Activated CD4-positive, alpha-beta T cell treated with anti-CD3 and anti-CD28 coated beads for 1 hour (primary cell): ENCODE results near the gene RPTOR.
"Not testable (repeated sequence)": the region's sequence is repeated elsewhere in the genome, so short reads cannot be mapped to it uniquely, and the experiment has no call there.

Experiments used
- DNase-seq: peaks from one replicate; pipeline ENCODE4 v3.0.0-alpha.2; 2020

RPTOR gene

DNA sequence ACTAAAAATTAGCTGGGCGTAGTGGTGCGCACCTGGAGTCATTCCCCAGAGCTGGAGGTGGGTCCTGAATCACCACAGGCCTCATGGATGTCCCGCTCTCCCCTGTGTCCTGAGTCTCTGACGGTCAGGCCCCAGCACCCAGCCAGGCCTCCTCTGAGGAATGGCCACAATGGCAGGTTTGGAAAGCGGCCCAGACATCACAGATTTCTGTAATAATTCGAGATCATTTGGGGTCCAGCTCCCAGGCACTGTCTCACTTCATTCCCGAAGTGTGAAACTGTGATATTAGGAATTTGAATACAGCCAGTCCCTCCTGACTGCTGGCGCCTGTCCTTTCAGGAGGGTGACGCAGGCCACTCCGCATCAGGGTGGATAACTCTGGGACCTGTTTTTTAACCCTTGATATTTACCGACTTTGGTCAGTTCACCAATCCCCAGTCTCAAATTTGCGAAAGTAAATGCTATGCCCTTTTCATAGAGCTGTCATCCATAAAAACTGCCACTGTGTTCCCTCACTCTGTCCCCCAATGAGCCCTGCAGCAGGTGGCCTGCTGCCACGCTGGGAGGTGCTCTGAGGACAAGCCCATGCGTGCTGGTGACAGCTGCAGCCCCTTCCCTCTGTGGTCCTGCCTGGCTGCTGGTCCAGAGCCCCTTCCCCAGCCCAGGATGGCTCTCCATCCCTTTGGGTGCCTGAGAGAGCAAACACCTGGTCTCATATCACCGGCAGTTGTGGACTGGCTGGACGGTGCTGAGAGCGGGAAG lies 28.3 kb upstream of the RPTOR start:
- DNase-seq, result no peak

DNA sequence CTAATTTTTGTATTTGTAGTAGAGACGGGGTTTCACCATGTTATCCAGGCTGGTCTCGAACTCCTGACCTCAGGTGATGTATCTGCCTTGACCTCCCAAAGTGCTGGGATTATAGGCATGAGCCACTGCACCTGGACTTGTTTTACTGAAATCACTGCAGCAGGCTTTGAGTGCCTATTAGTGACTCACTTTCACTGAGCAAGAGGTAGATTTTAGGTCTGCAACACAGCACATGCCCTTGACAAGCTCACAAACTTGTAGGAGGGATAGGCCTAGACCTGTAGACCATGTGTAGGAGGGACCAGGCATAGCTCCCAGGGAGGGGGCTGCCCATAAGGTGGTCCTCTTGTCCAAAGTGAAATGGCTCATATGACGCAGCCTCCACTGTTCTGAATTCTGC lies 27.0 kb upstream of the RPTOR start:
- DNase-seq, result no peak

DNA sequence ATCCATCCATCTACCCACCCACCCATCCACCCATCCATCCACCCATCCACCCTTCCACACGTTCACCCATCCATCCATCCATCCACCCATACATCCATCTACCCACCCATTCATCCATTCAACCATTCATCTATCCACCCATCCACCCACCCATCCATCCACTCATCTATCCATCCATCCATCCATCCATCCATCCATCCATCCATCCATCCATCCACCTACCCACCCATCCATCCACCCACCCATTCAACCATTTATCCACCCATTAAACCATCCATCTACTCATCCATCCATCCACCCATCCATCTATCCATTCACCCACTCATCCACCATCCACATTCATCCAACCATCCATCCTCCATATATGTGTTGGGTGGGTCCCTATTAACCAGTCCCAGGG lies 26.2 kb upstream of the RPTOR start:
- DNase-seq, result no peak

DNA sequence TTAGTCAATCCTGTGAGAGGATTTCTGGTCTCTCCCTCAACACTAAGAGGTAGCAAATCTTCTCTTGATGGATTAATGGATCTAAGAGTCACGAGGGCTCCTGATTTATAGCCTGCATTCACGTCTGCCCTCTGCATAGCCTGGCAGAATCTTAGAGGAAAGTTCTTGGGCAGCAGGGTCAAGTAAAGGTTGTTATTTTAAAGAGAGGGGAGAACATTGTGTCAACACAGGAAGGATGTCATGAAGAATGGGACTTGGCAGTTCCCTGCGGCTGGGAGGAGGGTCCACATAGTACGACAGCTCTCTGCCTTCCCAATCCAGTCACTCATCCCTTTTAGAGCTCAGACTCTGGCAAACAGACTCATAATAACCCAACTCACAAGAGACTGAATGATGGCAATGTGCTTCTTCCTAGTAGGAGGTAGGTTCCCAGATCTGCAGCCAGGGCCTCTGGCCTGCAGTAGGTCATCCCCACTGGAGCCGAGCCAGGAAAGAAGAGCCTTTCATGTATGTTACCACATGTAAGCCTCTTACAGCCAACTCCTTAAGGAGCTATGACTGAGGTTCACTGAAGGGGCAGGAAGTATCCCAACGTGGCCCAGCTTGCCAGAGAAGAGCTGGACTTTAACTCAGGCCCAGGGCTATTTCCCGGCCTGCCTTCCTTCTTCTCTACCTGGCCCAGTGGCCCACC lies 25.4 kb upstream of the RPTOR start:
- DNase-seq, result no peak

DNA sequence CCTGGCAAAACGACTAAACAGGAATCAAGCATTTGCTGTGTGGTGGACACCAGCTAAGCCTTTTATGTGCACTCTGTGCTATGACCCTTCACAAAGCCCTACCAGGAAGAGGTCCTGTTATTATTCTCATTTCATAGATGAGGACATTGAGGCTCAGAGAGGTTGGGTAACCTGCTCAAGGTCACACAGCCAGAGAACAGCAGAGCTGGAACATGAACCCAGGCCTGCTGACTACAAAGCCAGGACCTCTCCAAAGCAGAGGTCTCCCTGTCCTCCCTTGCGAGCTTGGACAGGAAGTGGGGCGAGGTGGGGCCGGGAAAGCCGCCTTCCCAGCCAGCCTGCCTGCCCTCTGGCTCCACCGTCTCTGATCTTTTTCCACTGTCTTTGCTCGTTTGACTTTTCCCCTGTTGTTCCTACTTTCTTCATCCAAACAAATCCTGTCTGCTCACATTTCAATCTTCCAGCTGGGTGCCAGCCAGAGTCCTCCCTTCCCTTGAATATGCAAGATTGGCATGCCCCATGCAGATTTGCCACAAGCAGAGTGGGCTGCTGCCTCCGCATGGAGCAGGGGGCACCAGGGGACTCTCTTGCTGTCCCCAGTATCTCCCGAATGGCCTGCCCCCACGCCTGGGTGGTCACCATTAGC lies 23.7 kb upstream of the RPTOR start:
- DNase-seq, result no peak

DNA sequence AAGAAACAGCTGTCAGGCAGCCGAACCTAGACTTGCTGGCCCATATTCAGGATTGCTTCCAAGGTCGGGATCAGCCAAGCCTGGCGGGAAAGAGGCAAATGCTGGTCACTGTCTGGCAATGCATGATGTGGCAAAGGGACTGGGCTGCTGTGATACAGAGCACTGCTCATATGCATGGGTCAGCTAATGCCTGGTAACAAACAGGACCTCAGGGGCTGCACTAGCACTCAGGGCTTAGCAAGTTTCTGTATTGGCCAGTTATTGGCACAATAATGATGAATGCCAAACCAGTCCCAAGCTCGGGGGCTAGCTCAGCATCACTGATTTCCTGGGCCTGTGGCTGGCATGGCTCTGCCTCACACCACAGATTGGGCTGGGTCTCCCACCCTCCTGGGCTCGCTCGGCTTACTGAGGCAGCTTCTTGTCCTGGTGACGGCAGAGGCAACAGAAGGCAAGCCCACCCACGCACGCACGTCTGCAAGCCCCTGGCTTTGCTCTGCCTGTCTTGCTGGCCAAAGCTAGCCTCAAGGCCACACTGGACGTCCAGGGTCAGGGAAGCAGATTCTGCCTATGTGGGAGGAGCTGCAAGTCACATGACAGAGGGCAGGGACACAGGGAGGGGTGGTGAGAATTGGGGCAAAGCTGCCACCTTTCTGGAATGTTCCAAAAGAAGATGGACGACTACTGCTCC lies 21.4 kb upstream of the RPTOR start:
- DNase-seq, result no peak

DNA sequence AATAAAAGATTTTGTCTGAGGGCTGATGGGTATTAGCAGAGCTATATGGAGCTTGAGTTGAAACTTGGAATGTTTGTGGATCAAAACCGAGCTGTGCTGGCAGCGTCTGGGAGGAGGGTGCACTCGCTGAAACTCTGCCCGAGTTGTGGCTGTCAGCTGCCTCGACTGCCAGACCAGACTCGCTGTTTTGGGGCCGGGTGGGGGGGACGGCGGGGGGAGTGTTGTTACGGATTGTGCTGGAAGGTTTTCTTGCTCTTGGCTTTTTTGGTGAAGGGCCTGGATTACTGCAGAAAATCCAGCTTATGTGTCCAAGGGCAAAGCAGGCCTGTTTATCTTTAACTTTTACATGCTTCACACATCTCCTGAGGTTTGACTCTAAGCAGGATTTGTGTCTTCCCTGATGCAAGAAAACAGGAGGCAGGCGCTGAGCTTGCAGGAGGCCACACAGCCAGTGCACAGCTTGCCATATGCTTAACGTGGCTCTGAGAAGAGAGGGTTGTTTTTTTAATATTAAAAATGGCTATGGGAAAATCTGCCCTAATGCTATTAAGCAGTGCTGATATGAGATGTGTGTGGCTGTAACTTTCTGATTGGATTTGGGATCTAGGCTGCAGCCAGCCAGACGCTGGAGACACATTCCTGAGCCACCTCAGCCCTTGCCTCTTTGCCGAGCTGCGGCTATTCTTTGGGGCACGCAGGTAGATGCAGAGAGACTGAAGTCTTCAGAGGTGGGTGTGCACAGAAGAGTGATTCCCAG lies 20.5 kb upstream of the RPTOR start:
- no peak for DNase-seq

DNA sequence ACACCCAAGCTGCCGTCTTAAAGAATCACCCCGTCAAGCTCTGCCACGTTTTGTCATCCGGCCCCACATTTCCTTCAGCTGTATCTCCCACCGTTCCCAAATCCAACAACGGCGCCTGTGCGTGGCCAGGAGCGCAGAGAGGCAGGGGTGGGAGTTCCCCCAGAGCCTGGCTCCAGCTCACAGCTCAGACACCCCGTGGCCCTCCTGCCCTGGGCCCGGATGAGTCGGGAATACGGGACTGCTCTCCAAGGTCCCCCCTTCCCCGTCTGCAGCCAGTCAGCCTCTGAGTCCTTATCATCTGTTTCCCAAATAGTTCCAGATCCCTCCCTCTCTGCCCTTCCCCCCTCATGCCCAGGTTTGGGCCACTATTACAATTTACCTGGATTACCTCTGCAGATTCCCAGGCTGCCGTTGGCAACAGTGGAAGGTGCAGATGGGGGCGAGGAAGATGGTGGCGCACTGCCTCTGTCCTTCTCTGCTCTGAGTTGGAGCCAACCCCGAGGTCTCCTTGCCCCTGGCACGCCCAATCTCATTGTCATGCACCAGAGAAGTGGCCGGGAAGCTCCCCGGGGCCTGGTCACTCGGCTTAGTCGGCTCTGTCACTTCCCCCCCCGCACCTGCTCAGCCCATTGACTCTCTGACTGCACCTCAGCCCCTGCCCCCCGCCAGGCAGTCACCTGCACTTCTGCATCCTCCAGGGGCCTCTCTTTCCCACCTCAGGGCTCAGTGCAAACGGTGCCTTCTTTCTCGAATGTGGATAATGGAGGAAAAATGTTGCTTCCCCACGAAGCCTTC lies 18.3 kb upstream of the RPTOR start:
- DNase-seq, result no peak

DNA sequence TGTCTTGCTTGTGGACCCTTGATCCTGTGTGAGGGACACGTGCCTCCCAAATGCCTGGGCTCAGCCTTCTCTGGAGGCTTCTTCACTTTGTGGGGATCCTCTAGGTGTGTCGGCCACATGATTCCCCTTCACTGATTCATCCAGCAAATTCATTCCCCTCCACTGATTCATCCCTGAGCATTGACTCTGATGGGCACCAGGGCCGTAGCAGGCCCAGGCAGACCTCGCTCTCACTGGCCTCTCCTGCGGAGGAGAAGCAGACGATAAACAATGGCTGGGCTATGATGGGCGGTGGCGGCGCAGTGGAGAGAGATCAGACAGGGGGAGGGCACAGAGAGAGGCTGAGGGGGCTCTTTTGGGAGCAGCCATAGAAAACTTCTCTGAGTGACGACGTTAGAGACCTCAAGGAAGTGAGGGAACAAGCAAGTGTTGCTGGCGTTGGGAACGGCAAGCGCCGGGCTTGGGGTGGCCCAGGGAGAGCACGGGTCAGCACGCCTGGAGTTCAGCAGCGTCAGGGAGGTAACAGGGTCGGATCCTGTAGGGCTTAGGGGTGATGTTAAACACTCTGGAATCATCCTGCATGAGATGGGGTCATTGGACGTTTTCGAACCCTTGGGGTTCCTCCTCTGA lies 17.5 kb upstream of the RPTOR start:
- DNase-seq, result no peak

DNA sequence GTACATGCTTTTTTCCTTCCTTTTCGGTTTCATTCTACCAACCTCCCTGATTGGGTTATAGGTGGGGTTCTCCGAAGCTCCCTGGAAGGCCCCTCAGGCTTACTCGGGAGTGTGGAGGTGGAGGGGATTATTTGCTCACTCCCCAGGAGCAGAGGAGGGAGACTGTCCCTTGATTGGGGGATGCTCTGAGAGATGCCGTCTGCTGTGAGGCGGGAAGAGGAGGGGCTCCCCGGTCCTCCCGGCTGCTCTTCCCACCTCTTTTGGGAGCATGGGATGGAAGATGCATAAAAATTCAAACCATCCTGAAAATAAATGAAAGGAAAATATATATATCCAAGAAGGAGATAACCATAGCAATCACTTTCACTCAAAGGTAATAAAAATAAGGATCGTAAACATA lies 16.1 kb upstream of the RPTOR start:
- no peak for DNase-seq

DNA sequence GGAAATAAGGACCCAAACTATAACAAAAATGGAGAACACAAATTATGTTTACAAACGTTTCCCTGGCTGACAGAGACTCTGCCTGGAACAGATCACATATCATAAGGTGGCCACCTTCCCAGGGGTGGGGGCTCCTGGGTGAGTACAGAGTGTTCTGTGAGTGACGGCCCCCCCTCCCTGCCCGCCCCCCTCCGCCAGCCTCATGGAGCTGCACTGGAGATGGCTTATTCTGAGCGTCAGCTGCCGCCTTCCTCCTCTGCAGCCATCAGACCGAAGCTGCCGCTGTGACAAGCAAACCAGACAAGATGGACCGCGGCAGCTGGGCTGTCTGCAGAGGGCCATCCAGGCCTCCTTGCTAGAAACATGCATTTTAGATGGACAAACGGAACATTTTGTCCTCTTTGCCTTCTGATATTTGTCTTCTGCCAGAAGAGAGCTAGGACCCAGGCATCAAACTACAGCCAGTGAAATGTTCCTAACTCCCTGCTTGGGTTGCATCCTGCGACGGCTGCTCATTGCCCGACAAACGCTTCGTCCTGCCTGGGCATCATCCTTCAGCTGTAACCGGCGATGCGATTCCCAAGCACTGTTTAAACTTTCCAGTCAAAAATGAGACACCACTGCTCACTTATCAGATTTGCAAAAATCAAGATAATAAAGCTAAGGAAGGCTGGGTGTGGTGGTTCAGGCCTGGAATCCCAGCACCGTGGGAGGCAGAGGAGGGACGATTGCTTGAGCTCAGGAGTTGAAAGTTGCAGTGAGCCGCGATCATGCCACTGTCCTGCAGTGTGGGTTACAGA lies 15.3 kb upstream of the RPTOR start:
- DNase-seq, result no peak

DNA sequence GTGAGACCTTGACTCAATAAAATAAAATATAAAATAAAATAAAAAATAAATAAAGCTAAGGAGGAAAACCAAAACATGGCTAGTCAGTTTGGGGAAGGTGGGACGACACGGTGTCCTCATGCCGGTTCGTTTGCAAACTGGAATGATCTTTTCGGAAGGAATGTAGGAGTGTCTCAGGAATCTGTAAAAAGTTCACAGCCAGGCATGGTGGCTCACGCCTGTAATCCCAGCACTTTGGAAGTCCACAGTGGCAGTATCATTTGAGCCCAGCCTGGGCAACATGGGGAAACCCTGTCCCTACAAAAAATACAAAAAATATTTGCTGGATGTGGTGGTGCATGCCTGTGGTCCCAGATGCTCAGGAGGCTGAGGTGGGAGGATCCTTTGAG lies 14.7 kb upstream of the RPTOR start:
- DNase-seq, result no peak

DNA sequence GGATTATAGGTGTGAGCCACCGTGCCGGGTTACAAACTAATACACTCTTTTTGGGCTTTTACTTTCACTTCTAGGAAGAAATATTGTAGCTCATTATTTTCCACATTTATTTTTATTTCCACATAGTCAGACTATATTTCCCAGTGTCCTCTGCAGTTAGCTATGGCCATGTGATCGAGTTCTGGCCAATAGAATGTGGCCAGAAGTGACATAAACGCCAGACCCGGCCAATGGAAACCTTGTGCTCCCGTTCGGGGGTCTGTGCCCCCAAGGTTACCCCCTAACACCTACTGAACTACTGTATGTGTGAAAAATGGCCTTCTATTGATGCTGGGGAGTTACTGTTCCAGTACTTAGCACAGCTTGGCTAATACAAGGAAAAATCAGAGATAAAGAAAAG lies 13.2 kb upstream of the RPTOR start:
- no peak for DNase-seq

DNA sequence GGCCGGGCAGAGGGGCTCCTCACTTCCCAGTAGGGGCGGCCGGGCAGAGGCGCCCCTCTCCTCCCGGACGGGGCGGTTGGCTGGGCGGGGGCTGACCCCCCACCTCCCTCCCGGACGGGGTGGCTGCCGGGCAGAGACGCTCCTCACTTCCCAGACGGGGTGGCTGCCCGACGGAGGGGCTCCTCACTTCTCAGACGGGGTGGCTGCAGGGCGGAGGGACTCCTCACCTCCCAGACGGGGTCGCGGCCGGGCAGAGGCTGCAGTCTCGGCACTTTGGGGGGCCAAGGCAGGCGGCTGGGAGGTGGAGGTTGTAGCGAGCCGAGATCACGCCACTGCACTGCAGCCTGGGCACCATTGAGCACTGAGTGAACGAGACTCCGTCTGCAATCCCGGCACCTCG lies 7.3 kb upstream of the RPTOR start:
- not testable (repeated sequence) for DNase-seq

DNA sequence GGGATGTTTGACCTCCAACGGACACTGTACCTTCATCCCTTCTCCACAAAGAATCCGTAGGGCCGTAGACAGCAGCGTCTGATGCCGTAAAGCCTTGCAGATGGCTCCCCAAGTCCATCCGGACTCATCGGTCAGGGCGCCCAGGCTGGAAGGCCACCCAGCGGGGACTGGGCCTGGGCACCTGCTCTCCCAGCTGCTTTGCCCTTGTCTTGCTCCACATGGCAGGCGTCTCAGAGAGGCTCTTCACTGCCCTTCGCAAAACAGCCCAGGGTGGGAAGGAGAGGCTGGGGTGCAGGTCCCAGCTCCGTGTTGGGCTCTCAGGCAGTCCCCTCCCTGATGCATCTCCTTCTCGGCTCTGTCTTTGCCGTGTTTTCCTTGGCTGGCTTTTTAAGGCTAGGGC lies 6.2 kb upstream of the RPTOR start:
- no peak for DNase-seq

DNA sequence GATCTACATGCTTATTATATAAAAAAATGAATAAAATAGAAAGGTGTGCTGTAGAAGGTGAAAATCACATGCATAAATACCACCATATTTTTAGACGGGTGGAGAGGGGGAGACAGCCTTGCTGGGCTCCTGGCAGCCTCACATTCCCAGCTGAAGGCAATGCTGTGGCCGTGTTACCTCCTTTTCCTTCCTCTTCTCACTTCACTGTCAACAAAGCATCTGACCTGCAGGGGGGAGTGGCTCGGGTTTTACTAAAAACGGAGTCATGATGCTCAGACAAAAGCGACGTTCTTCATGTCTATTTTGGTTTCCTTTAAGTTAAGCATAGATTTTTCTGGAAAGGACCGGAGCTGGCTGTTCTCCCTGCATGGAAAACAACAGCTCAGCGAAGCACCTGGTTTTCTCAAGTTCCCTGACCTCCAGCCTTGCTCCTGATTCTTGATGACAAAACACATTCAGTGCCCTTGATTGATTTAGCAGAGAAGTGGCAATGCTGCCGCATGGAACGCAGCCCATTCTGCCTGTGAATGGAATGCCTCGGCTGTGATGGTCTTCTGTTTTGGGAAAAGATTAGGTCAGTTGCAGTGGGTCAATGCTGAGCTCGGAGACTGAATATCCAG lies 5.5 kb upstream of the RPTOR start:
- no peak for DNase-seq

DNA sequence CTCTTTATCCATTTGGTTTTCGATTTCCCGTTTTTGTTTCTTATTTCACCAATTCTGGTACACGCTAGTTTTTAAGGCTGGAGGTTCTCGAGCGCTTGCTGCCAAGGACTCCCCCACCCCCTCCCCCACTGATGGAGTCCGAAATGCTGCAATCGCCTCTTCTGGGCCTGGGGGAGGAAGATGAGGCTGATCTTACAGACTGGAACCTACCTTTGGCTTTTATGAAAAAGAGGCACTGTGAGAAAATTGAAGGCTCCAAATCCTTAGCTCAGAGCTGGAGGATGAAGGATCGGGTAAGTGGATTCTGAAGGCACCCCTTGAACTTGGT lies 825 bp downstream of the RPTOR start:
- no peak for DNase-seq

DNA sequence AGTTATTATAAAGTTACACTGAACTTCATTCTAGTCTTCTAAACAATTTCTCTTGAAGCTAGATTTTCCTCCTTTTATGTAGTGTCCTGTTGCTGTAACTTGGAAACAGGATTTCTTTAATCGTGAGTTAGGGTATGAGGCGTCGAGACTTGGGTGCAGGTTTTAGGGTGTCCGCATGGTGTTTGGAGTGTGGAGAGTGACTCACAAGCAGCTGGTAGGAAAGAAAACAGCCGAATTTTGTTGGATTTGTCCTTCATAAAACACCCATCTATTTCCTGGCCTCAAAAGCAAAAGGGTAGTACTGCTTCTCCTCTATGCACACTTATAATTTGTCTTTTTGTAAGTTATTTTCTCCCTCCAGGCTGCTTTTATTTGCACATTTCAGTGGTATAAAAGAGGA lies 1.6 kb downstream of the RPTOR start:
- DNase-seq, result no peak

DNA sequence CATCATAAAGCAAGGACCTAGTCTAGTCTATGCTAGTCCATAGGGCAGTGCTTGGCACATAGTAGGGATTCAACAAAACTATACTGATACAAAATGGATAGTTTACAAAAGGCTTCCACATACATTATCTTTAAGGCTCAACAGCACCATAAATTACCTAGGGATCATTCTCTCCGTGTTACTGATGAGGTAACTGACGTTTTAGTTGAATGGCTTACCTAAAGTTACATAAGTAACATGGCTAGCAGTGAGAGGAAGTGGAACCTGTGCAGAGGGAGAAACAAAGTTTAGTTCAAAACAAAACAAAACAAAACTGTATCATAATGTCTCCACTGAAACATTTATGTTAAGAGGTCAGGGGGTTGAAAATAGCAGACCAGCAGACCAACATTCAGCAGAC lies 7.9 kb downstream of the RPTOR start:
- DNase-seq, result no peak

DNA sequence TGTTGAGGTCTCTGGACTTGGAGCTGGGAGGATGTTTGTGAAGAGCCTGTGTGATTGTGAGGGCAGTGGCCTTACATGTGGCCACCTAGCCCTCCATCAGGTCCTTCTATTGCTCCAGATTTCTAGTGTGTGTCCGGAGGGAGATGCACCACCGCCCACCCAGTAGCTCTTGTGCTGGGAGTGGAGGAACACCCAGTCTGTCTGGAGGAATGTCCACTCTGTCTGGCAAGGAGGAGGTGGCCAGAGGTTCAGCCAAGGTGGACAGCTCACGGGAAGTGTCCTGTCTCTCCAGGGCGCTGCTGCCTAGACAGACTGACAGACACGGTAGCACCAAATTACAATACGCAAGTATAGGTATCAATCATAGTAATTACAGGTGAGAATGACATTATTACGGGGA lies 10.6 kb downstream of the RPTOR start:
- no peak for DNase-seq
